Naive thymus-derived CD4-positive, alpha-beta T cell (primary cell): ENCODE data around the gene TEDC1. TPM values are rescaled to one million over a fixed set of nuclear protein-coding genes. Genes with fewer than 3 reads are reported as not detected.

ENCODE experiments used
- ATAC-seq: fragments of 150-1000 bp; cut with Tn5 transposase; 2 replicates; pipeline ENCODE4 v1.10.0; 2021; ENCODE audit warnings: mild to moderate bottlenecking, moderate library complexity
- CTCF ChIA-PET: fragments of 350-600 bp; sonication (Branson Sonifier 250); formaldehyde crosslinking; loops from one replicate; lab custom pipeline; 2021; ENCODE audit warnings: antibody characterized with exemption; lab: Charles Lee
- POLR2A ChIA-PET: fragments of 350-600 bp; sonication (Branson Sonifier 250); formaldehyde crosslinking; loops from one replicate; lab custom pipeline; 2021; ENCODE audit warnings: antibody characterized with exemption, inconsistent platforms; lab: Charles Lee
- DNase-seq, 9 donors: peaks; one replicate each; pipeline versions ENCODE4 v3.0.0 to v3.0.0-alpha.2; 2020 to 2022; ENCODE audit warnings: mixed read lengths in 1 of 9
- H3K27ac ChIP-seq: one replicate; pipeline ENCODE4 v1.7.0; 2013; ENCODE audit warnings: mild to moderate bottlenecking, low read depth, low read length, moderate library complexity
- H3K27me3 ChIP-seq, 2 donors: one replicate each; pipeline ENCODE4 v1.7.0; 2013; ENCODE audit warnings: low read length in 2 of 2, mild to moderate bottlenecking in 2 of 2, moderate library complexity in 2 of 2; ENCODE audit not compliant: control insufficient read depth in 2 of 2, insufficient read depth in 2 of 2
- H3K36me3 ChIP-seq, 3 experiments: 1 replicate in 2 of 3; 2 replicates in 1 of 3; pipeline ENCODE4 v1.7.0; 2013; ENCODE audit warnings: low read length in 3 of 3, mild to moderate bottlenecking in 3 of 3, moderate library complexity in 1 of 3; ENCODE audit not compliant: insufficient read depth in 3 of 3, control insufficient read depth in 2 of 3
- H3K4me1 ChIP-seq, 2 donors: one replicate each; pipeline ENCODE4 v1.7.0; 2013; ENCODE audit warnings: low read length in 2 of 2, mild to moderate bottlenecking in 2 of 2, moderate library complexity in 1 of 2; ENCODE audit not compliant: control insufficient read depth in 2 of 2, insufficient read depth in 2 of 2
- H3K4me3 ChIP-seq: 2 replicates; pipeline ENCODE4 v1.7.0; 2013; ENCODE audit warnings: mild to moderate bottlenecking, low read length
- H3K9me3 ChIP-seq, 3 experiments: 1 replicate in 2 of 3; 2 replicates in 1 of 3; pipeline ENCODE4 v1.7.0; 2013; ENCODE audit warnings: low read length in 3 of 3; ENCODE audit not compliant: control insufficient read depth in 2 of 3
- H3K27ac Mint-ChIP-seq, 9 donors: one replicate each; pipeline ENCODE4 v1.8.0; 2020 to 2022; ENCODE audit warnings: mixed read lengths in 9 of 9, mild to moderate bottlenecking in 8 of 9, moderate library complexity in 5 of 9, inconsistent platforms in 2 of 9
- H3K27me3 Mint-ChIP-seq, 5 donors: one replicate each; pipeline ENCODE4 v1.8.0; 2021 to 2022; ENCODE audit warnings: mixed read lengths in 5 of 5, mild to moderate bottlenecking in 1 of 5
- H3K36me3 Mint-ChIP-seq, 5 donors: one replicate each; pipeline ENCODE4 v1.8.0; 2020 to 2022; ENCODE audit warnings: mixed read lengths in 5 of 5, mild to moderate bottlenecking in 3 of 5, inconsistent platforms in 1 of 5
- H3K4me1 Mint-ChIP-seq, 7 donors: one replicate each; pipeline ENCODE4 v1.8.0; 2020 to 2022; ENCODE audit warnings: mixed read lengths in 7 of 7, mild to moderate bottlenecking in 3 of 7, inconsistent platforms in 1 of 7
- H3K4me3 Mint-ChIP-seq, 10 donors: one replicate each; pipeline ENCODE4 v1.8.0; 2020 to 2022; ENCODE audit warnings: mild to moderate bottlenecking in 10 of 10, mixed read lengths in 10 of 10, moderate library complexity in 6 of 10, inconsistent platforms in 2 of 10
- H3K9me3 Mint-ChIP-seq, 11 donors: one replicate each; pipeline ENCODE4 v1.8.0; 2020 to 2022; ENCODE audit warnings: mixed read lengths in 11 of 11, mild to moderate bottlenecking in 4 of 11, inconsistent platforms in 1 of 11, moderate library complexity in 1 of 11
- intact Hi-C, 2 donors: fragments of 100-400 bp; cut with micrococcal nuclease; formaldehyde crosslinking; loops; one replicate each; pipeline ENCODE4 v1.15.1; 2023
- polyA plus RNA-seq, 2 donors: library from polyadenylated mRNA; unstranded; fragments of 300-500 nt; fragmentation: Illumina TruSeq; gene quantifications; one replicate each; pipeline ENCODE4 v1.2.3, GENCODE V29; 2021
- total RNA-seq, 6 experiments: library from RNA in 5 of 6; stranded (reverse) in 5 of 6; gene quantifications; 1 replicate in 5 of 6; 2 replicates in 1 of 6; pipeline ENCODE4 v1.2.3 and lab custom pipeline; 2021 to 2026

Gene TEDC1
- total and polyA plus RNA-seq, 7 experiments from 2014 or later = 10.4 to 294 (median 30.6) TPM

- ATAC-seq (no peak), DNase-seq (no peak)
- no peak overlapping the region for H3K27ac ChIP-seq
- POLR2A ChIA-PET = interaction anchor here (0.6 to 1.2 kb wide), 2 partner anchors 14 to 36 kb away, joined by 3 to 4 read pairs; no protein-coding TSS in a partner anchor
- H3K27ac Mint-ChIP-seq = no peak overlapping the region
- CTCF ChIA-PET = no interaction called here
- H3K36me3 ChIP-seq = peaks cover 0 to 46% (median 0%) of the 10 kb centered on the region in 3 experiments
- no peak overlapping the region for H3K4me3 Mint-ChIP-seq
- H3K36me3 Mint-ChIP-seq = no peaks in the 10 kb centered on the region
- H3K4me1 ChIP-seq = peaks cover 0 to 6% of the 10 kb centered on the region in 2 donors
- H3K4me1 Mint-ChIP-seq = no peaks in the 10 kb centered on the region
- no peaks in the 10 kb centered on the region for H3K27me3 Mint-ChIP-seq
- no peak overlapping the region for H3K4me3 ChIP-seq
- H3K9me3 Mint-ChIP-seq = no peaks in the 10 kb centered on the region
- no peaks in the 10 kb centered on the region for H3K27me3 ChIP-seq
- intact Hi-C loops = no loop called here
- no peaks in the 10 kb centered on the region for H3K9me3 ChIP-seq
Measured at GRCh38 chr14:105469456-105470349, 21.3 kb upstream of the TEDC1 start.

- Histone ChIP-seq H3K9me3 (no peaks in the 10 kb centered on the region), H3K36me3 (peaks cover 0 to 37% (median 0%) of the 10 kb centered on the region in 3 experiments), H3K27ac (no peak overlapping the region), H3K4me3 (no peak overlapping the region), H3K27me3 (no peaks in the 10 kb centered on the region), H3K4me1 (peaks cover 0 to 15% of the 10 kb centered on the region in 2 donors)
- Mint-ChIP-seq H3K27me3 (peaks cover 0 to 4% (median 0%) of the 10 kb centered on the region in 5 donors), H3K27ac (no peak overlapping the region), H3K4me3 (no peak overlapping the region), H3K9me3 (no peaks in the 10 kb centered on the region), H3K36me3 (no peaks in the 10 kb centered on the region), H3K4me1 (peaks cover 0 to under 1% (median 0%) of the 10 kb centered on the region in 7 donors)
- ChIA-PET POLR2A (interaction anchor here (0.6 to 1.2 kb wide), 4 partner anchors 13 to 91 kb away, joined by 3 to 4 read pairs (median 3); no protein-coding TSS in a partner anchor), CTCF (interaction anchor here (3.9 kb wide), 1 partner anchor 19 kb away, joined by 12 read pairs; no protein-coding TSS in a partner anchor)
- DNase-seq = no peak
- ATAC-seq = no peak
- intact Hi-C loops = no loop called here
Measured at GRCh38 chr14:105470350-105471296, 20.4 kb upstream of the TEDC1 start.

- CTCF ChIA-PET = interaction anchor here (3.9 kb wide), 1 partner anchor 19 kb away, joined by 12 read pairs; no protein-coding TSS in a partner anchor
- DNase-seq (no peak), ATAC-seq (no peak)
- Mint-ChIP-seq H3K36me3 (no peaks in the 10 kb centered on the region), H3K27ac (no peak overlapping the region), H3K27me3 (peaks cover 0 to 11% (median 0%) of the 10 kb centered on the region in 5 donors), H3K9me3 (no peaks in the 10 kb centered on the region), H3K4me1 (peaks cover 0 to 2% (median 0%) of the 10 kb centered on the region in 7 donors), H3K4me3 (no peak overlapping the region)
- peaks cover 0 to 31% (median 0%) of the 10 kb centered on the region in 3 experiments for H3K36me3 ChIP-seq
- H3K27me3 ChIP-seq = no peaks in the 10 kb centered on the region
- H3K9me3 ChIP-seq = no peaks in the 10 kb centered on the region
- H3K27ac ChIP-seq = no peak overlapping the region
- no peak overlapping the region for H3K4me3 ChIP-seq
- POLR2A ChIA-PET = interaction anchor here (1.2 kb wide), 1 partner anchor 13 kb away, joined by 4 read pairs; no protein-coding TSS in a partner anchor
- H3K4me1 ChIP-seq = peaks cover under 1 to 22% of the 10 kb centered on the region in 2 donors
- intact Hi-C loops = no loop called here
Measured at GRCh38 chr14:105471297-105471821, 19.7 kb upstream of the TEDC1 start.

GRCh38 chr14:105471823-105472485 lies 19.1 kb upstream of the TEDC1 start:
- H3K27ac Mint-ChIP-seq = no peak overlapping the region
- H3K27me3 Mint-ChIP-seq = peaks cover 0 to 16% (median 0%) of the 10 kb centered on the region in 5 donors
- ChIA-PET CTCF (interaction anchor here (3.9 kb wide), 1 partner anchor 18 kb away, joined by 12 read pairs; no protein-coding TSS in a partner anchor), POLR2A (no interaction called here)
- H3K36me3 ChIP-seq = peaks cover 0 to 26% (median 0%) of the 10 kb centered on the region in 3 experiments
- H3K4me1 Mint-ChIP-seq = peaks cover 0 to 6% (median 0%) of the 10 kb centered on the region in 7 donors
- H3K27me3 ChIP-seq = no peaks in the 10 kb centered on the region
- intact Hi-C loops = no loop called here
- DNase-seq = no peak
- H3K4me3 Mint-ChIP-seq = no peak overlapping the region
- no peak overlapping the region for H3K4me3 ChIP-seq
- no peaks in the 10 kb centered on the region for H3K9me3 Mint-ChIP-seq
- H3K9me3 ChIP-seq = no peaks in the 10 kb centered on the region
- ATAC-seq = no peak
- H3K36me3 Mint-ChIP-seq = no peaks in the 10 kb centered on the region
- H3K4me1 ChIP-seq = peaks cover 6 to 28% of the 10 kb centered on the region in 2 donors
- no peak overlapping the region for H3K27ac ChIP-seq

- H3K9me3 Mint-ChIP-seq = peaks cover 0 to 4% (median 0%) of the 10 kb centered on the region in 11 donors
- DNase-seq (no peak), ATAC-seq (no peak)
- peak overlapping the region in 1 of 10 donors; percentile 25 for H3K4me3 Mint-ChIP-seq
- Histone ChIP-seq H3K36me3 (peaks cover 0 to 20% (median 0%) of the 10 kb centered on the region in 3 experiments), H3K4me3 (no peak overlapping the region), H3K9me3 (no peaks in the 10 kb centered on the region), H3K27ac (no peak overlapping the region), H3K27me3 (no peaks in the 10 kb centered on the region), H3K4me1 (peaks cover 7 to 34% of the 10 kb centered on the region in 2 donors)
- no peak overlapping the region for H3K27ac Mint-ChIP-seq
- CTCF ChIA-PET = interaction anchor here (1.1 to 3.9 kb wide), 2 partner anchors 17 to 102 kb away, joined by 3 to 12 read pairs; no protein-coding TSS in a partner anchor
- peaks cover 0 to 4% (median 0%) of the 10 kb centered on the region in 5 donors for H3K36me3 Mint-ChIP-seq
- intact Hi-C loops = no loop called here
- peaks cover 0 to 21% (median 0%) of the 10 kb centered on the region in 5 donors for H3K27me3 Mint-ChIP-seq
- peaks cover 5 to 12% (median 5%) of the 10 kb centered on the region in 7 donors for H3K4me1 Mint-ChIP-seq
- POLR2A ChIA-PET = no interaction called here
Measured at GRCh38 chr14:105472486-105472991, 18.5 kb upstream of the TEDC1 start.
